ENCODE results near the gene CLCA2.

DNA sequence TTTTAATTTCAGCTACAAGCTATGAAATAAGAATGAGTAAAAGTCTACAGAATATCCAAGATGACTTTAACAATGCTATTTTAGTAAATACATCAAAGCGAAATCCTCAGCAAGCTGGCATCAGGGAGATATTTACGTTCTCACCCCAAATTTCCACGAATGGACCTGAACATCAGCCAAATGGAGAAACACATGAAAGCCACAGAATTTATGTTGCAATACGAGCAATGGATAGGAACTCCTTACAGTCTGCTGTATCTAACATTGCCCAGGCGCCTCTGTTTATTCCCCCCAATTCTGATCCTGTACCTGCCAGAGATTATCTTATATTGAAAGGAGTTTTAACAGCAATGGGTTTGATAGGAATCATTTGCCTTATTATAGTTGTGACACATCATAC, 31.1 kb downstream of the CLCA2 start:
- TF ChIP-seq, protein P1, sequence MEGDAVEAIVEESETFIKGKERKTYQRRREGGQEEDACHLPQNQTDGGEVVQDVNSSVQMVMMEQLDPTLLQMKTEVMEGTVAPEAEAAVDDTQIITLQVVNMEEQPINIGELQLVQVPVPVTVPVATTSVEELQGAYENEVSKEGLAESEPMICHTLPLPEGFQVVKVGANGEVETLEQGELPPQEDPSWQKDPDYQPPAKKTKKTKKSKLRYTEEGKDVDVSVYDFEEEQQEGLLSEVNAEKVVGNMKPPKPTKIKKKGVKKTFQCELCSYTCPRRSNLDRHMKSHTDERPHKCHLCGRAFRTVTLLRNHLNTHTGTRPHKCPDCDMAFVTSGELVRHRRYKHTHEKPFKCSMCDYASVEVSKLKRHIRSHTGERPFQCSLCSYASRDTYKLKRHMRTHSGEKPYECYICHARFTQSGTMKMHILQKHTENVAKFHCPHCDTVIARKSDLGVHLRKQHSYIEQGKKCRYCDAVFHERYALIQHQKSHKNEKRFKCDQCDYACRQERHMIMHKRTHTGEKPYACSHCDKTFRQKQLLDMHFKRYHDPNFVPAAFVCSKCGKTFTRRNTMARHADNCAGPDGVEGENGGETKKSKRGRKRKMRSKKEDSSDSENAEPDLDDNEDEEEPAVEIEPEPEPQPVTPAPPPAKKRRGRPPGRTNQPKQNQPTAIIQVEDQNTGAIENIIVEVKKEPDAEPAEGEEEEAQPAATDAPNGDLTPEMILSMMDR (IDR thresholded peaks at IDR 0.05), result no peak
- no peak for TF ChIP-seq POLR2AphosphoS5 (IDR thresholded peaks at IDR 0.05; ENCODE audit: low read depth, low read length)

Measured in Panc1 (cell line).